Mucosa of descending colon (tissue), 3 donors: Measurements from ENCODE around the gene HDAC4. TPM values are rescaled to one million over a fixed set of nuclear protein-coding genes. Genes with fewer than 3 reads are reported as not detected.

Source experiments
- ATAC-seq: fragments of 200-7000 bp; cut with Tn5 transposase; one replicate; pipeline ENCODE4 v1.9.1; 2020; ENCODE audit warnings: mild to moderate bottlenecking, moderate library complexity
- DNase-seq, 3 donors: peaks; one replicate each; pipeline ENCODE4 v3.0.0-alpha.2; 2020
- H3K36me3 ChIP-seq: fragments of 200-600 bp; one replicate; pipeline ENCODE4 v1.8.0; 2021; ENCODE audit warnings: low read depth, mild to moderate bottlenecking
- H3K4me1 ChIP-seq: fragments of 200-600 bp; one replicate; pipeline ENCODE4 v1.8.0; 2021; ENCODE audit warnings: low read depth, mild to moderate bottlenecking
- H3K4me3 ChIP-seq: fragments of 200-600 bp; one replicate; pipeline ENCODE4 v1.8.0; 2021; ENCODE audit warnings: mild to moderate bottlenecking
- H3K9me3 ChIP-seq: fragments of 200-600 bp; one replicate; pipeline ENCODE4 v1.8.0; 2021; ENCODE audit warnings: mild to moderate bottlenecking
- CTCF ChIP-seq: fragments of 200-600 bp; IDR thresholded peaks from one replicate; pipeline ENCODE4 v1.8.0; 2022; ENCODE audit warnings: antibody characterized with exemption, mild to moderate bottlenecking
- intact Hi-C, 2 donors: fragments of 100-400 bp; cut with DNase I in 1 of 2; cut with micrococcal nuclease in 1 of 2; formaldehyde crosslinking; loops; one replicate each; pipeline versions ENCODE4 v1.11.0 to v1.11.1; 2022; cut with DNase I, micrococcal nuclease
- total RNA-seq, 3 donors: library from RNA; stranded (reverse); fragmentation: NEBNext Ultra II Directional in 2 of 3; extraction: Animal tissue kit (Norgen Biotek cat#: 25700) in 2 of 3; gene quantifications; one replicate each; pipeline versions ENCODE4 v1.2.1 to v1.2.4, GENCODE V29; 2021 to 2023
- donor health status: DM: no; HTN: no; CAD: no; lungs with moderate emphysema.
- donor health status: DM: no; HTN: no; CAD: no.
- donor health status: DM: no; HTN: yes; CAD: no.

HDAC4 gene
- total RNA-seq, 3 donors from 2014 or later, result 41.4 to 147 (median 44.0) TPM

GRCh38 chr2:239365782-239366435 lies 34.9 kb downstream of the HDAC4 start:
- no peak for ATAC-seq
- Histone ChIP-seq H3K9me3 (no peaks in the 10 kb centered on the region), H3K4me1 (no peaks in the 10 kb centered on the region), H3K36me3 (no peaks in the 10 kb centered on the region), H3K4me3 (no peak overlapping the region)
- no peak for TF ChIP-seq CTCF
- intact Hi-C loops, result no loop called here
- DNase-seq, result peak in 1 of 3 donors; percentile 38

GRCh38 chr2:239365071-239365781 lies 35.6 kb downstream of the HDAC4 start:
- no peak for TF ChIP-seq CTCF
- DNase-seq (peak in 2 of 3 donors; percentile 15 to 31), ATAC-seq (no peak)
- intact Hi-C loops, result no loop called here
- Histone ChIP-seq H3K4me1 (no peaks in the 10 kb centered on the region), H3K9me3 (no peaks in the 10 kb centered on the region), H3K36me3 (no peaks in the 10 kb centered on the region), H3K4me3 (no peak overlapping the region)

- DNase-seq, result peak in 2 of 3 donors; percentile 18 to 22
- H3K4me1 ChIP-seq, result no peaks in the 10 kb centered on the region
- no peaks in the 10 kb centered on the region for H3K9me3 ChIP-seq
- H3K36me3 ChIP-seq, result no peaks in the 10 kb centered on the region
- intact Hi-C loops, result no loop called here
- ATAC-seq, result no peak
- H3K4me3 ChIP-seq, result no peak overlapping the region
- no peak for TF ChIP-seq CTCF
Observed at GRCh38 chr2:239363946-239364637, 36.7 kb downstream of the HDAC4 start.

GRCh38 chr2:239362507-239362906 lies 38.3 kb downstream of the HDAC4 start:
- no peak for TF ChIP-seq CTCF
- Histone ChIP-seq H3K9me3 (no peaks in the 10 kb centered on the region), H3K36me3 (no peaks in the 10 kb centered on the region), H3K4me1 (no peaks in the 10 kb centered on the region), H3K4me3 (no peak overlapping the region)
- peak in 1 of 3 donors; percentile 6 for DNase-seq
- no peak for ATAC-seq
- intact Hi-C loops, result no loop called here

GRCh38 chr2:239361311-239361642 lies 39.5 kb downstream of the HDAC4 start:
- Histone ChIP-seq H3K4me1 (no peaks in the 10 kb centered on the region), H3K4me3 (no peak overlapping the region), H3K9me3 (no peaks in the 10 kb centered on the region), H3K36me3 (no peaks in the 10 kb centered on the region)
- intact Hi-C loops, result no loop called here
- DNase-seq, result no peak
- ATAC-seq, result no peak
- TF ChIP-seq CTCF, result no peak
